A549 (cell line): ENCODE measurements around the gene GINS1. TPM values are rescaled to one million over a fixed set of nuclear protein-coding genes. Genes with fewer than 3 reads are reported as not detected.

ENCODE experiments used
- ATAC-seq, 2 experiments: fragments of 200-7000 bp in 1 of 2; fragments of >200 bp in 1 of 2; cut with Nextera tagmentation in 1 of 2; cut with Tn5 transposase in 1 of 2; 3 replicates each; pipeline versions ENCODE4 v1.8.0 to v1.9.1; 2018 to 2020; ENCODE audit warnings: mild to moderate bottlenecking in 1 of 2, moderate library complexity in 1 of 2
- CTCF ChIA-PET: fragments of 300-600 bp; sonication (Branson Sonifier 250); formaldehyde crosslinking; extraction: SDS; loops from one replicate; lab custom pipeline; 2021; ENCODE audit warnings: antibody characterized with exemption, inconsistent platforms; lab: Yijun Ruan, JAX
- POLR2A ChIA-PET: fragments of 350-600 bp; formaldehyde crosslinking; extraction: SDS; loops from one replicate; lab custom pipeline; 2021; ENCODE audit warnings: antibody characterized with exemption, inconsistent platforms; lab: Yijun Ruan, JAX
- DNase-seq, 2 experiments: peaks; one replicate each; pipeline versions ENCODE4 v3.0.0 to v3.0.0-alpha.2; 2011 to 2016; ENCODE audit warnings: low read depth in 1 of 2, low spot score in 1 of 2
- FAIRE-seq: peaks from 2 replicates; lab custom pipeline; 2011; peaks lifted over from hg19 to GRCh38; lab: Jason Lieb, UNC
- H3K27ac ChIP-seq, 2 experiments: fragments of >200 bp; sonication (Bioruptor Twin); formaldehyde crosslinking; 3 replicates each; pipeline ENCODE4 v1.5.1; 2016 to 2017
- H3K4me1 ChIP-seq: fragments of >200 bp; sonication (Bioruptor Twin); formaldehyde crosslinking; 3 replicates; pipeline ENCODE4 v1.6.1; 2016
- H3K4me2 ChIP-seq: fragments of >200 bp; sonication (Bioruptor Twin); formaldehyde crosslinking; 3 replicates; pipeline ENCODE4 v1.6.1; 2016
- H3K4me3 ChIP-seq: fragments of >200 bp; sonication (Bioruptor Twin); formaldehyde crosslinking; 3 replicates; pipeline ENCODE4 v1.5.1; 2016
- H3K9me3 ChIP-seq: fragments of >200 bp; sonication (Bioruptor Twin); formaldehyde crosslinking; 3 replicates; pipeline ENCODE4 v1.6.1; 2016
- CBX8 ChIP-seq: fragments of 200-600 bp; sonication (generic); IDR thresholded peaks from 2 replicates; pipeline ENCODE4 v1.6.1; 2016
- CEBPB ChIP-seq, 2 experiments: fragments of >200 bp in 1 of 2; sonication (Bioruptor Twin) in 1 of 2; formaldehyde crosslinking in 1 of 2; IDR thresholded peaks; 2 replicates each; pipeline ENCODE4 v1.6.1; 2012 to 2016
- EHMT2 ChIP-seq: fragments of 200-600 bp; sonication (generic); IDR thresholded peaks from 2 replicates; pipeline ENCODE4 v1.6.1; 2016; ENCODE audit warnings: antibody characterized with exemption, low read depth, mild to moderate bottlenecking, moderate library complexity
- ELK1 ChIP-seq: fragments of 150-350 bp; IDR thresholded peaks from 2 replicates; pipeline ENCODE4 v1.6.1; 2014; ENCODE audit warnings: low read depth, mild to moderate bottlenecking, low read length
- EP300 ChIP-seq, 2 experiments: fragments of >200 bp; sonication (Bioruptor Twin); formaldehyde crosslinking; IDR thresholded peaks; 2 replicates in 1 of 2; 3 replicates in 1 of 2; pipeline ENCODE4 v1.6.1; 2016 to 2017
- ESRRA ChIP-seq: fragments of 150-350 bp; IDR thresholded peaks from 2 replicates; pipeline ENCODE4 v1.6.1; 2014; ENCODE audit warnings: mild to moderate bottlenecking, low read length, borderline replicate concordance
- FOSB ChIP-seq: fragments of 250-450 bp; sonication (Bioruptor Pico); IDR thresholded peaks from 2 replicates; pipeline ENCODE4 v1.5.0; 2020; ENCODE audit warnings: mild to moderate bottlenecking, moderate library complexity
- FOSL2 ChIP-seq, 2 experiments: fragments of 450-650 bp in 1 of 2; fragments of >200 bp in 1 of 2; sonication (Bioruptor Twin) in 1 of 2; formaldehyde crosslinking; IDR thresholded peaks; 2 replicates each; pipeline versions ENCODE4 v1.5.0 to v1.6.1; 2016 to 2020; ENCODE audit warnings: mild to moderate bottlenecking in 1 of 2, moderate library complexity in 1 of 2
- JUNB ChIP-seq: fragments of >200 bp; sonication (Bioruptor Twin); formaldehyde crosslinking; IDR thresholded peaks from 2 replicates; pipeline ENCODE4 v1.6.1; 2016
- PHF8 ChIP-seq: fragments of 200-600 bp; sonication (generic); IDR thresholded peaks from 2 replicates; pipeline ENCODE4 v1.6.1; 2016; ENCODE audit warnings: low read depth, mild to moderate bottlenecking, antibody characterized with exemption, moderate library complexity, borderline replicate concordance
- POLR2A ChIP-seq: IDR thresholded peaks from 2 replicates; pipeline ENCODE4 v1.6.1; 2012; ENCODE audit warnings: mild to moderate bottlenecking, low read length
- USF2 ChIP-seq: fragments of 450-650 bp; IDR thresholded peaks from 2 replicates; pipeline ENCODE4 v1.6.1; 2014; ENCODE audit warnings: antibody characterized with exemption
- ZFP36 ChIP-seq: fragments of 450-650 bp; IDR thresholded peaks from 2 replicates; pipeline ENCODE4 v1.6.1; 2014; ENCODE audit warnings: borderline replicate concordance; ENCODE audit not compliant: partially characterized antibody
- WGBS: methylation state at CpG from one replicate; pipeline ENCODE4 v1.1.6; 2017; ENCODE audit errors: missing lambda C conversion rate; 5-methylcytosine and 5-hydroxymethylcytosine counted together
- polyA plus RNA-seq, 4 experiments: library from polyadenylated mRNA; depleted of rRNA in 3 of 4; stranded (reverse); fragments of >200 nt; fragmentation: RNase III in 1 of 4; extraction: RNeasy Plus Mini Kit Qiagen cat#74134 plus additional on column Dnase treatment in 1 of 4; gene quantifications; 2 replicates in 3 of 4; 3 replicates in 1 of 4; pipeline ENCODE4 v1.2.3, GENCODE V29; 2011 to 2017

Gene GINS1
- polyA plus RNA-seq, 2 of the 4 experiments (the other 2 are of a cell fraction), result 34.2 to 46.4 TPM

GRCh38 chr20:25402583-25402982 is 4.9 kb upstream of the GINS1 start:
- no peak overlapping the region for H3K4me2 ChIP-seq
- POLR2A ChIA-PET, result no interaction called here
- CTCF ChIA-PET, result interaction anchor here (1.2 to 7.6 kb wide), 4 partner anchors 102 to 408 kb away, joined by 3 to 135 read pairs (median 38); no protein-coding TSS in a partner anchor
- no peak overlapping the region for H3K27ac ChIP-seq
- 74% methylated on average over 7 of the region's 7 CpGs for WGBS
- peaks cover 18% of the 10 kb centered on the region for H3K4me1 ChIP-seq
- TF ChIP-seq PHF8 (no peak), FOSB (CRISPR knock-in tag) (no peak), EHMT2 (no peak), ZFP36 (no peak), JUNB (no peak), CEBPB (IDR thresholded peaks at IDR 0.05) (no peak), ESRRA (no peak), FOSL2 (IDR thresholded peaks at IDR 0.05) (no peak), FOSL2 (CRISPR knock-in tag; IDR thresholded peaks at IDR 0.05) (no peak), EP300 (IDR thresholded peaks at IDR 0.05) (no peak)
- no peak overlapping the region for H3K4me3 ChIP-seq
- peaks cover 33% of the 10 kb centered on the region for H3K9me3 ChIP-seq
- DNase-seq, result peak in 1 of 2 experiments; percentile 71
- no peak for ATAC-seq
- FAIRE-seq, result no peak

GRCh38 chr20:25408170-25408547 is 686 bp downstream of the GINS1 start:
- Histone ChIP-seq H3K27ac (peak overlapping the region; percentile 85 to 90), H3K4me3 (peak overlapping the region; percentile 81), H3K4me1 (peaks cover 17% of the 10 kb centered on the region), H3K4me2 (peak overlapping the region; percentile 93), H3K9me3 (peaks cover 14% of the 10 kb centered on the region)
- ChIA-PET POLR2A (interaction anchor here (0.8 to 1.3 kb wide), 3 partner anchors 11 to 25 kb away, joined by 3 to 5 read pairs (median 3); partner anchors contain the start of gene ABHD12), CTCF (interaction anchor here (0.7 to 4.4 kb wide), 13 partner anchors 9 to 413 kb away, joined by 3 to 44 read pairs (median 3); no protein-coding TSS in a partner anchor)
- DNase-seq (no peak), ATAC-seq (peak in 1 of 2 experiments; percentile 14; a peak in 2 of 6 replicates), FAIRE-seq (no peak)
- TF ChIP-seq ELK1, result no peak
- under 1% methylated on average over 4 of the region's 4 CpGs for WGBS

GRCh38 chr20:25408890-25409289 is 1.4 kb downstream of the GINS1 start:
- H3K4me1 ChIP-seq, result peaks cover 17% of the 10 kb centered on the region
- no peak for FAIRE-seq
- H3K27ac ChIP-seq, result peak overlapping the region; percentile 85 to 90; a peak in 4 of 6 replicates
- POLR2A ChIA-PET, result interaction anchor here (0.8 kb wide), 1 partner anchor 18 kb away, joined by 3 read pairs; the partner anchor contains the start of gene ABHD12
- DNase-seq, result no peak
- H3K4me2 ChIP-seq, result peak overlapping the region; percentile 93
- 86% methylated on average over 5 of the region's 5 CpGs for whole genome bisulfite sequencing
- no peak for ATAC-seq
- TF ChIP-seq CBX8 (no peak), USF2 (peak; percentile 27; the same call in 1 of the 2 replicates)
- H3K4me3 ChIP-seq, result peak overlapping the region; percentile 81
- peaks cover 7% of the 10 kb centered on the region for H3K9me3 ChIP-seq
- CTCF ChIA-PET, result interaction anchor here (1.0 to 4.4 kb wide), 13 partner anchors 9 to 414 kb away, joined by 3 to 44 read pairs (median 3); no protein-coding TSS in a partner anchor

- H3K4me1 ChIP-seq, result peaks cover 8% of the 10 kb centered on the region
- no peak overlapping the region for H3K4me3 ChIP-seq
- TF ChIP-seq POLR2A (no peak), FOSL2 (IDR thresholded peaks at IDR 0.05) (0 out of 2 replicates have a peak, but pooled peaks have one; percentile 3), FOSL2 (CRISPR knock-in tag; IDR thresholded peaks at IDR 0.05) (no peak)
- CTCF ChIA-PET, result interaction anchor here (0.9 to 2.2 kb wide), 3 partner anchors 10 to 125 kb away, joined by 4 to 5 read pairs (median 5); no protein-coding TSS in a partner anchor
- FAIRE-seq (no peak), ATAC-seq (no peak; a peak in 1 of 6 replicates), DNase-seq (no peak)
- WGBS, result 53% methylated on average over 1 of the region's 1 CpG
- POLR2A ChIA-PET, result interaction anchor here (1.1 kb wide), 1 partner anchor 11 kb away, joined by 5 read pairs; the partner anchor contains the start of gene GINS1
- no peaks in the 10 kb centered on the region for H3K9me3 ChIP-seq
- no peak overlapping the region for H3K27ac ChIP-seq
- no peak overlapping the region for H3K4me2 ChIP-seq
Measured at GRCh38 chr20:25418776-25419175, 11.3 kb downstream of the GINS1 start.
